Thyroid gland (tissue), 4 donors: ENCODE measurements around the gene SLC25A21. TPM values are rescaled to one million over a fixed set of nuclear protein-coding genes. Genes with fewer than 3 reads are reported as not detected.
"Not testable (repeated sequence)": the region's sequence is repeated elsewhere in the genome, so short reads cannot be mapped to it uniquely, and the experiment has no call there.

Experiments used
- DNase-seq, 2 donors: peaks; one replicate each; pipeline ENCODE4 v3.0.0-alpha.2; 2019
- H3K27ac ChIP-seq, 3 donors: fragments of 200-600 bp; sonication (generic); 1 replicate in 2 of 3; 2 replicates in 1 of 3; pipeline ENCODE4 v1.5.1; 2016 to 2019; ENCODE audit warnings: mild to moderate bottlenecking in 1 of 3, moderate library complexity in 1 of 3
- H3K27me3 ChIP-seq: fragments of 200-600 bp; sonication (generic); one replicate; pipeline ENCODE4 v1.5.1; 2019
- H3K36me3 ChIP-seq, 2 donors: fragments of 200-600 bp; sonication (generic); one replicate each; pipeline ENCODE4 v1.5.1; 2016 to 2019
- H3K4me1 ChIP-seq, 2 donors: fragments of 200-600 bp; sonication (generic); one replicate each; pipeline ENCODE4 v1.5.1; 2017 to 2019
- H3K4me3 ChIP-seq, 3 donors: fragments of 200-600 bp; sonication (generic); replicated peaks in 1 of 3; 1 replicate in 2 of 3; 2 replicates in 1 of 3; pipeline ENCODE4 v1.5.1; 2016; ENCODE audit warnings: mild to moderate bottlenecking in 1 of 3
- H3K9me3 ChIP-seq: fragments of 200-600 bp; sonication (generic); one replicate; pipeline ENCODE4 v1.5.1; 2017
- POLR2A ChIP-seq, 2 donors: fragments of 450-650 bp; IDR thresholded peaks; one replicate each; pipeline ENCODE4 v1.6.1; 2017; ENCODE audit warnings: antibody characterized with exemption in 2 of 2, mild to moderate bottlenecking in 2 of 2, moderate library complexity in 1 of 2
- WGBS, 2 donors: methylation state at CpG; one replicate each; pipeline ENCODE4 v1.1.5; 2017; 5-methylcytosine and 5-hydroxymethylcytosine counted together
- intact Hi-C: fragments of 100-400 bp; cut with DNase I; formaldehyde crosslinking; loops from one replicate; pipeline ENCODE4 v1.15.1; 2023
- total RNA-seq, 4 donors: library from RNA; depleted of rRNA; stranded (reverse); fragments of >200 nt; gene quantifications; one replicate each; pipeline ENCODE4 v1.2.3, GENCODE V29; 2016
- TF ChIP-seq, protein P1 (sequence below), 6 experiments: fragments of 200-600 bp in 3 of 6; fragments of 450-650 bp in 3 of 6; sonication (generic) in 3 of 6; IDR thresholded peaks; one replicate each; pipeline ENCODE4 v1.5.1; 2016 to 2019; ENCODE audit warnings: antibody characterized with exemption in 6 of 6, mild to moderate bottlenecking in 2 of 6, inconsistent platforms in 1 of 6, moderate library complexity in 1 of 6

Gene SLC25A21
- total RNA-seq, 4 donors from 2014 or later: 0.29 to 1.4 (median 0.60) TPM

DNA sequence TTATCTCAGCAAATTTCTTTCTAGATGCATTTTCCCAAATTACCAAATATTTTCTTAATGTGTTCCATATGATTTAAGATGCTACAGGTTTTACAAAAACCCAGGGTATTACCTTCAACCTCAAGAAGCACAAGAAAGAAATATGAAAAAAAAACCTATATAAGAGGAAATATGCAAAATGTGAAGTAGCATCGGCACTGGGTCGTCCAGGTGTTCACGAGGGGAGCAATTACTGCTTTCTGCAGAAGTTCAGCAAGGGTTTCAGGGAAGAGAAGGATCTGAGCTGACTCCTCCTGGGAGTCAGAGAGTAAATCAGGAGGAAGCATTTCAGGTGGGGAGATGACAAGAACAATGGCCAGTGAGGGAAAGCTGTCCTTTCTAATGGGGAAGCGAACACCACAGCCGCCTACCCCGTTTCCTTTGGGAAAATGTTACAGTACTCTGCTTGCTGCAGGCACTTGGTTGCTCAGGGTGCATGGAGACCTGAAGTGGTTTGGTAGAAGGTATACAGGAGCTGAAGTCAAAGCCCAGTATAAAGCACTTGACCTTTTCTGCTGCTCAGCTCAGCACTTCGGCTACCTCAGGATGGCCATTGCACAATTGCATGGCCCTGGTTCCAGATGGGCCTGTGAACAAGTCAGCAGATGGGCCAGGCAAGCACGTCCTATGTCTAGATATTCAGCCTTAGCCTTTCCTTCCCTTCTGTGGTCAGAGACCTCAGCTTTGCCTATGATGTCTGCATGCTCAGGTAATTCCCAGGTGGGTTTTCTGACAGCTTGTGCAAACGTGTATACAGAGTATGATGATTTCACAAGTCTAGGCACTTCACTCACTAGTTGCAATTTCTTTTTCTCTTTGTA lies 355.1 kb downstream of the SLC25A21 start:
- H3K4me1 ChIP-seq: peaks cover 20 to 22% of the 10 kb centered on the region in 2 donors
- intact Hi-C loops: no loop called here
- 41 to 54% methylated on average over 9 of the region's 9 CpGs for WGBS, 2 donors

DNA sequence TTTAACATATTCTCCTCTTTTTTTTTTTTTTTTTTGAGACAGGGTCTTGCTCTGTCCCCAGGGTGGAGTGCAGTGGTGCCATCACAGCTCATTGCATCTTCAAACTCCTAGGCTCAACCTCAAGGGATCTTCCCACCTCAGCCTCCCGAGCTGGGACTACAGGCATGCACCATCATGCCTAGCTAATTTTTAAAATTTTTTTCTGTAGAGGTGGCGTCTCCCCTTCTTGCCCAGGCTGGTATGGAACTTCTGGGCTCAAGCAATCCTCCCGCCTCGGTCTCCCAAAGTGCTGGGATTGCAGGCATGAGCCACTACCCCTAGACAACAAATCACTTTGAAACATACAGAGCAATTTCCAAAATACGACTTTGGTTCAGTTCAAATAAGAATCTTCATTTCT lies 355.9 kb downstream of the SLC25A21 start:
- WGBS, 2 donors: 90 to 92% methylated on average over 5 of the region's 5 CpGs

More for the DNA sequence above, 355.1 kb downstream of the SLC25A21 start:
- Histone ChIP-seq H3K27me3 (no peaks in the 10 kb centered on the region), H3K36me3 (no peaks in the 10 kb centered on the region), H3K9me3 (no peaks in the 10 kb centered on the region), H3K27ac (no peak overlapping the region), H3K4me3 (no peak overlapping the region)
- TF ChIP-seq POLR2A (IDR thresholded peaks at IDR 0.05): no peak
- TF ChIP-seq, protein P1, sequence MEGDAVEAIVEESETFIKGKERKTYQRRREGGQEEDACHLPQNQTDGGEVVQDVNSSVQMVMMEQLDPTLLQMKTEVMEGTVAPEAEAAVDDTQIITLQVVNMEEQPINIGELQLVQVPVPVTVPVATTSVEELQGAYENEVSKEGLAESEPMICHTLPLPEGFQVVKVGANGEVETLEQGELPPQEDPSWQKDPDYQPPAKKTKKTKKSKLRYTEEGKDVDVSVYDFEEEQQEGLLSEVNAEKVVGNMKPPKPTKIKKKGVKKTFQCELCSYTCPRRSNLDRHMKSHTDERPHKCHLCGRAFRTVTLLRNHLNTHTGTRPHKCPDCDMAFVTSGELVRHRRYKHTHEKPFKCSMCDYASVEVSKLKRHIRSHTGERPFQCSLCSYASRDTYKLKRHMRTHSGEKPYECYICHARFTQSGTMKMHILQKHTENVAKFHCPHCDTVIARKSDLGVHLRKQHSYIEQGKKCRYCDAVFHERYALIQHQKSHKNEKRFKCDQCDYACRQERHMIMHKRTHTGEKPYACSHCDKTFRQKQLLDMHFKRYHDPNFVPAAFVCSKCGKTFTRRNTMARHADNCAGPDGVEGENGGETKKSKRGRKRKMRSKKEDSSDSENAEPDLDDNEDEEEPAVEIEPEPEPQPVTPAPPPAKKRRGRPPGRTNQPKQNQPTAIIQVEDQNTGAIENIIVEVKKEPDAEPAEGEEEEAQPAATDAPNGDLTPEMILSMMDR (IDR thresholded peaks at IDR 0.05): no peak
- peak; percentile 78 to 86 for DNase-seq

DNA sequence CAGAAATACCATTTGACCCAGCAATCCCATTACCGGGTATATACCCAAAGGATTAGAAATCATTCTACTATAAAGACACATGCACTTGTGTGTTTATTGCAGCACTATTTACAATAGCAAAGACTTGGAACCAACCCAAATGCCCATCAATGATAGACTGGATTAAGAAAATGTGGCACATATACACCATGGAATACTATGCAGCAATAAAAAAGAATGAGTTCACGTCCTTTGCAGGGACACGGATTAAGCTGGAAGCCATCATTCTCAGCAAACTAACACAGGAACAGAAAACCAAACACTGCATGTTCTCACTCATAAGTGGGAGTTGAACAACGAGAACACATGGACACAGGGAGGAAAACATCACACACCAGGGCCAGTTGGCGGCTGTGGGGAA lies 357.6 kb downstream of the SLC25A21 start:
- H3K27ac ChIP-seq, H3K9me3 ChIP-seq, intact Hi-C loops, DNase-seq, H3K4me3 ChIP-seq, H3K27me3 ChIP-seq, H3K36me3 ChIP-seq: not testable (repeated sequence)
- peaks cover 20 to 22% of the 10 kb centered on the region in 2 donors for H3K4me1 ChIP-seq
- 91 to 96% methylated on average over 5 of the region's 5 CpGs for WGBS, 2 donors

More for the DNA sequence above, 355.9 kb downstream of the SLC25A21 start:
- Histone ChIP-seq H3K4me3 (no peak overlapping the region), H3K27me3 (no peaks in the 10 kb centered on the region), H3K27ac (no peak overlapping the region), H3K36me3 (no peaks in the 10 kb centered on the region), H3K4me1 (peaks cover 20 to 22% of the 10 kb centered on the region in 2 donors), H3K9me3 (no peaks in the 10 kb centered on the region)
- intact Hi-C loops: no loop called here
- DNase-seq: no peak
- no peak for TF ChIP-seq POLR2A (IDR thresholded peaks at IDR 0.05)
- TF ChIP-seq, protein P1 (IDR thresholded peaks at IDR 0.05): no peak

DNA sequence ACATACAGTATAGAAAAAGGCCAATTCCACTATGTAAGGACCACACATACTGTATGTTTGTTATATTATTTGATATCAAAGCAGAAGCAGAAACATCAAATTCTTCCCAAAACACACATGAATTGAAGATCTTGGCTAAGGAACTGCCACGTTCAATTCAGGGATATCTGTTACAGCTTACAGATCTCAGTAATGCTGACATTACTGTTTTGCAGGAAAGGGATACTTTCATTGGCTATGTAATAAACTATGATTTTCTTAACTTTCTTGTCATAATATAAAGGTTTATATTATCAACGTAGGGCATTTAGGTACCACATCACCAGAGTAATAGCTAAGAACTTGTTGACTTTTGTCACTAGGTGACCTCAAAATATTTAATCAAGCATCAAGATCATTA lies 362.2 kb downstream of the SLC25A21 start:
- DNase-seq: no peak
- no peaks in the 10 kb centered on the region for H3K27me3 ChIP-seq
- no peaks in the 10 kb centered on the region for H3K4me1 ChIP-seq
- H3K9me3 ChIP-seq: no peaks in the 10 kb centered on the region
- intact Hi-C loops: no loop called here
- H3K4me3 ChIP-seq: no peak overlapping the region
- H3K27ac ChIP-seq: no peak overlapping the region
- no peak for TF ChIP-seq POLR2A (IDR thresholded peaks at IDR 0.05)
- TF ChIP-seq, protein P1 (IDR thresholded peaks at IDR 0.05): no peak
- no peaks in the 10 kb centered on the region for H3K36me3 ChIP-seq
- 80 to 83% methylated on average over 2 of the region's 2 CpGs for WGBS, 2 donors

DNA sequence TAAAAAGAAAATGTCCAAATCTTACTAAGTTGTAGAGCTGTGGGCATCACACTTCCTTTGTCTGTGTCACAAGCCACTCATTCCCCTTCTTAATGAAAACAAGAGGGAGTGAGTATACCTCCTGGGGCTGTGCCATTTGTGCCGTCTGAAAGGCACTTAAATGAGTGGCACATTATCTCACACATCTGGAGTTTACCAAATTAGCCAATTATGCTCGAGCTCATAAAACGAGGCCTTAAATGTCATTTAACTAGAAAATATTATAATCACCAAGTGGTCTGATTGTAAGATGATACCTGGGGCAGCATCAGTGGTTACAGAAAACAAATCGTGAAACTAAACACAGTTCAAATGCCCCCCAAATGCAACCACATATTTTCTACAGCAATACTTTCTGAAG lies 364.7 kb downstream of the SLC25A21 start:
- TF ChIP-seq POLR2A (IDR thresholded peaks at IDR 0.05): no peak
- TF ChIP-seq, protein P1 (IDR thresholded peaks at IDR 0.05): no peak
- Histone ChIP-seq H3K27me3 (no peaks in the 10 kb centered on the region), H3K27ac (no peak overlapping the region), H3K4me1 (no peaks in the 10 kb centered on the region), H3K4me3 (no peak overlapping the region), H3K9me3 (no peaks in the 10 kb centered on the region), H3K36me3 (no peaks in the 10 kb centered on the region)
- WGBS, 2 donors: 62 to 63% methylated on average over 4 of the region's 4 CpGs
- no peak for DNase-seq
- intact Hi-C loops: no loop called here
